Endothelial cell (in vitro differentiated cells): ENCODE results near the gene EML1. TPM values are rescaled to one million over a fixed set of nuclear protein-coding genes. Genes with fewer than 3 reads are reported as not detected.

Experiments
- DNase-seq: peaks from one replicate; pipeline ENCODE4 v3.0.0; 2021; ENCODE audit warnings: low spot score
- H3K27ac Mint-ChIP-seq: one replicate; pipeline ENCODE4 v1.8.0; 2021; ENCODE audit warnings: mixed read lengths, inconsistent platforms; ENCODE audit not compliant: unreplicated experiment
- H3K27me3 Mint-ChIP-seq: one replicate; pipeline ENCODE4 v1.8.0; 2021; ENCODE audit warnings: mild to moderate bottlenecking, moderate library complexity, mixed read lengths, inconsistent platforms; ENCODE audit not compliant: unreplicated experiment
- H3K36me3 Mint-ChIP-seq: one replicate; pipeline ENCODE4 v1.8.0; 2021; ENCODE audit warnings: mild to moderate bottlenecking, low read depth, mixed read lengths, inconsistent platforms; ENCODE audit not compliant: unreplicated experiment
- H3K4me1 Mint-ChIP-seq: one replicate; pipeline ENCODE4 v1.8.0; 2021; ENCODE audit warnings: mild to moderate bottlenecking, mixed read lengths, inconsistent platforms; ENCODE audit not compliant: unreplicated experiment
- H3K4me3 Mint-ChIP-seq: one replicate; pipeline ENCODE4 v1.8.0; 2021; ENCODE audit warnings: mild to moderate bottlenecking, mixed read lengths, inconsistent platforms; ENCODE audit not compliant: unreplicated experiment
- H3K9me3 Mint-ChIP-seq: one replicate; pipeline ENCODE4 v1.8.0; 2021; ENCODE audit warnings: mixed read lengths, inconsistent platforms; ENCODE audit not compliant: unreplicated experiment
- CTCF ChIP-seq: fragments of 200-600 bp; sonication (generic); IDR thresholded peaks from one replicate; pipeline ENCODE4 v1.5.0; 2021; ENCODE audit warnings: antibody characterized with exemption; ENCODE audit not compliant: unreplicated experiment
- total RNA-seq: library from RNA; stranded (reverse); fragmentation: NEBNext Ultra II Directional; extraction: Animal tissue kit (Norgen Biotek cat#: 25700); gene quantifications from one replicate; pipeline ENCODE4 v1.2.1, GENCODE V29; 2021; ENCODE audit not compliant: unreplicated experiment

The EML1 gene
- total RNA-seq, 1 donor from 2014 or later = 10.0 TPM

- Mint-ChIP-seq H3K27ac (no peak overlapping the region), H3K4me1 (peaks cover 5% of the 10 kb centered on the region), H3K27me3 (peaks cover 11% of the 10 kb centered on the region), H3K36me3 (no peaks in the 10 kb centered on the region), H3K9me3 (no peaks in the 10 kb centered on the region), H3K4me3 (no peak overlapping the region)
- TF ChIP-seq CTCF = no peak
- DNase-seq = no peak
These were observed 171.8 kb downstream of the EML1 start for GRCh38 chr14:99964979-99965378.

DNA sequence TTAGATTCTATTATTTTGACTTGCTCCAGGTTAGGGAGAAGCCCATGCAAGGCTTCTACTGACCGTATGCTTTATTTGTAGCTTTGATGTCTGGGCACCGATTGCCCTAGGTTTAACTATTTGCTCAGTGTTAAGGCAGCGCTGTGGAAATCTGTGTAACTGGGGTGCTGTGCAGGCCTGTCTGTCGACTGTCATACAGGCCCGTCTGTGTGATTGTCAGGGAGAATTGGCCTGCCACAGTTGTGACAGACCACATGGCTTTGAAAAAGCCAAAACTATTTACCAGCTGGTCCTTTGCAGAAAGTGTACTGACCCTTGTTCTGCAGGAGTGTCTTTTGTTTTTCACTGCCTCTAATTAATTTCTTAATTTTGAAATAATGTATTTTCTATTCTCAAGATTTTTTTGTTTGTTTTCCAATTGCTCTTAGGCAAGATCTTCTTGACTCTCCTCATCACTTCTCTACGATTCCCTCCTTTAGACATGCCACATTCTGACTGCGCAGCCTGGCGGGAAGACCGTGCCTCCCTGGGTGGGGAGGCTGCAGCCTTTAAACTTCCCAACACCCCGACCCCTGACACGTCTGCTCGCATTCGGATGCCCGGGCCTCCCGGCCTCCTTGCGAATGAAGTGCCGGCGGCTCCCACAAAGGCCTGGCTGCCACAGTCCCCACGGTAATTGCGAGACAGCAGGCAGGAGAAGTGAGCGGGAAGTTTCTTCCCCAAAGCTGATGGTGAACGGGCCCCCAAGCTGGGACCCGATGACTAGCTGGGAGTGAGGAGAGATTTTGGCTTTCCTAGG lies 173.0 kb downstream of the EML1 start:
- Mint-ChIP-seq H3K4me1 (peaks cover 9% of the 10 kb centered on the region), H3K27ac (no peak overlapping the region), H3K4me3 (no peak overlapping the region), H3K9me3 (no peaks in the 10 kb centered on the region), H3K36me3 (peaks cover 5% of the 10 kb centered on the region), H3K27me3 (peaks cover 17% of the 10 kb centered on the region)
- no peak for TF ChIP-seq CTCF
- DNase-seq = no peak

- Mint-ChIP-seq H3K4me1 (peaks cover 9% of the 10 kb centered on the region), H3K36me3 (peaks cover 5% of the 10 kb centered on the region), H3K27ac (no peak overlapping the region), H3K4me3 (no peak overlapping the region), H3K9me3 (no peaks in the 10 kb centered on the region), H3K27me3 (peaks cover 17% of the 10 kb centered on the region)
- no peak for TF ChIP-seq CTCF
- no peak for DNase-seq
These were observed 173.7 kb downstream of the EML1 start for GRCh38 chr14:99966912-99967311.

DNA sequence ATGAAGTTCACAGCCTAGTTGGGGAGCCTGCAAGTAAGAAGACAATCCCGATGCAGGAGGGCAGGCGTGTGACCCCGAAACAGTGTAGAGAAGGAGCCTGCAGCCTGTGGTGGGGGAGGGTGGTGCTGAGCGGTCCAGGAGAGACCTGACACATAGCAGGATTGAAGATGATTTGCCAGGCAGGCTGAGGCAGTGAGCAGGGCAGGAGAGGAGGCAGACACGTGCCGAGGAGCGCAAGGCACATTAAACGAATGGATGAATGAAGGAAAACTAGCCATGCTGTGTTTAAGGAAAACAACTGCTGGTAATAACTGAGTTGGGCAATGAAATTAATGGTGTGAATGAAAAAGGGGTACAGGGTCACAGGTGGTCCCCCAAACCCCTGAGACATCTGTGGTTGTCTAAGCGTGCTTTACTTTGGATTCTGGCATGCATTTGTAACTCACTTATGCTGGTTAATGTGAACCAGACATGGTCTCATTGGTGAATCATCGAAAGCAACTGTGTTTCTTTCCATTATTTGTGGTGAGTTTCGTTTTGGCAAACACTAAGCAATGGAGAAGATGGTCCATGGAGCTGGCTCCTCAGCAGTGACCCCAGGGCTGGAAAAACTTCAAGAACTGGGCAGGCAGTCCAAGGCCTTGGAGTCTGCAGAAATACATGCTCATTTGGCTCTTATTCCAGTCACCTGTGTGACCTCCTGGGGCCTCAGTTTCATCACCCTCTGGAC lies 175.1 kb downstream of the EML1 start:
- Mint-ChIP-seq H3K9me3 (no peaks in the 10 kb centered on the region), H3K27ac (no peak overlapping the region), H3K4me1 (peaks cover 16% of the 10 kb centered on the region), H3K36me3 (peaks cover 9% of the 10 kb centered on the region), H3K27me3 (peaks cover 17% of the 10 kb centered on the region), H3K4me3 (no peak overlapping the region)
- TF ChIP-seq CTCF = no peak
- no peak for DNase-seq

- Mint-ChIP-seq H3K9me3 (no peaks in the 10 kb centered on the region), H3K27me3 (peaks cover 17% of the 10 kb centered on the region), H3K4me1 (peaks cover 16% of the 10 kb centered on the region), H3K27ac (no peak overlapping the region), H3K4me3 (no peak overlapping the region), H3K36me3 (peaks cover 9% of the 10 kb centered on the region)
- no peak for DNase-seq
- TF ChIP-seq CTCF = no peak
These were observed 175.7 kb downstream of the EML1 start for GRCh38 chr14:99968941-99969340.
